ENCODE results near the gene XYLT1.

The XYLT1 gene

DNA sequence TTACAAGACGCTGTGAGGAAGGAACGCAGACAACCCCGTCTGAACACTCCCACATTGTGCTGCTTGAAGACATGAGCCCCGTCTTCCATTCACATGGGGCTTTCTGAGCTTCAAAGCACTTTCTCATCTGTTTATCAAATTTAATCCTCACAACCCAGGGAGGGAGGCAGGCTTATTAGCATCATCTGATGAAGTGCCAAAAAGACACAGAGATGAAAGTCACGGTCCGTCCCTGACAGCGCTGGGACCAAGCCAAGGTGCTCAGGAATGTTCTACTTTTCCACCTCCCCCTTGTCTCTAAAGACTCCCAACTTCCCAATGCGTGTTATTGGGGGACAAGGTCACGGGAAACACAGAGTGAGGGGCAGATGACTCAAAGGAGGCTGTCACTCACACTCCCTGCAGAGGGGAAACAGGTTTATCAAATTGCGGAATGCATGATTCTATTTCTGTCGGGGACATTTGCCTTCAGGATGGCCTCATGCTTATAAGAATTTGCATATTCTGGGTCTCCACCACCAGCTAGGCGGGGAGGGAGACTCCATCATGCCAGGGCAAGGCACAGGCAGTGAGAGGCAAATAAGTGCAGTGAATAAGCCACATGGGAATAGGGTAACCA is 10.7 kb downstream of the XYLT1 start:
- no peak for DNase-seq (ENCODE audit: low read depth)

DNA sequence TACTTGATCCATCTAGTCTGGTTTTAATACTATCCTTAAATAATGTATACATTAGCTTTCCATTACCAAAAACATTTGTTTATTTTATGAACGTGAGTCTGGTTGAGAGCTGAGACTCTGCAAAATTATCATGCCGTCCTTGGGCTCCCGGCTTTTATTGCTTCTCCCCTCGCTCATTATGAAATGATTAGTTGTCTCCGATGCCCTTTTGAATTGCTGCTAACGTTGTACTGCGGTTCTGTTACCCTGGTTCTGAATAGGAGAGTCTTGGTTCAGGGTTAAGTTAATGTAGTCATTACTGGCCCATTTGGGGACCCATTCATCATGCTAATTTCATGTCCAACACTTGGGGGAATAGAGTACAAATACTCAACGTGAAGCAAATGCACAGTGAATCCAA is 12.8 kb downstream of the XYLT1 start:
- DNase-seq (ENCODE audit: low read depth), result no peak

DNA sequence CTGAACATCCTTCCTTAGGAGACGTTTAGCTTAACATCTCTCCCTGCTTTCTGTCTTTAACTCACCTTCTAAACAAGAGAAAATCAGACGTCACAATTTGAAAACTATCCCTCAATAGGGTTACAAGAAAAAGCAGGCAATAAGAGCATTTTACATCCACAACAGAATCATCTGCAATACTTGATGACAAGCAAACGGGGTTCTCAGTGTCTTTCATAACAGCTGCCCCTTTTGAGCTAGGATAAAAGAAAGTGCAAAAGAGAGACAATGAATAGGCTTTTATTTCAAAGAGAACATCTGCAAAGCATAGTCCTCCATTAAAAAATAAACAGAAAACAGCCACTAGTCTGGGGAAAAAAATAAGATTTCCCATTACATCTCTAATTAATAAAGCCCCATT is 13.2 kb downstream of the XYLT1 start:
- DNase-seq (ENCODE audit: low read depth), result no peak

DNA sequence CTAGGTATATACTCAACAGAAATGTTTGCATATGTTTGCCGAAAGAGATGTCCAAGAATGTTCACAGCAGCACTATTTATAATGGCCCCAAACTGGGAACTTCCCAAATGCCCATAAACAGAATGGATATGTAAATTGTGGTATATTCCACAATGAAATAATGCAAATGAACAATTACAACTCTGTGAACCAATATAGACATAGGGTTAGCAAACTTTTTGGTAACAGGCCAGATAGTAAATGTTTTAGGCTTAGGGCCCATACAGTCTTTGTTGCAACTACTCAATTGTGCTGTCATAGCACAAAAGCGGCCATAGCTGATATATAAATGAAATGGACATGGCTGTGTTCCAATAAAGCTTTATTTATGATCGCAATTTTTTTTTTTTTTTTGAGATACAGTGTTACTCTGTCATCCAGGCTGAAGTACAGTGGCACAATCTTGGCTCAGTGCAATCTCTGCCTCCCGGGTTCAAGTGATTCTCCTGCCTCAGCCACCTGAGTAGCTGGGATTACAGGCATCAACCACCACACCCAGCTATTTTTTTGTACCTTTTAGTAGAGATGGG is 16.5 kb downstream of the XYLT1 start:
- no peak for DNase-seq (ENCODE audit: low read depth)

DNA sequence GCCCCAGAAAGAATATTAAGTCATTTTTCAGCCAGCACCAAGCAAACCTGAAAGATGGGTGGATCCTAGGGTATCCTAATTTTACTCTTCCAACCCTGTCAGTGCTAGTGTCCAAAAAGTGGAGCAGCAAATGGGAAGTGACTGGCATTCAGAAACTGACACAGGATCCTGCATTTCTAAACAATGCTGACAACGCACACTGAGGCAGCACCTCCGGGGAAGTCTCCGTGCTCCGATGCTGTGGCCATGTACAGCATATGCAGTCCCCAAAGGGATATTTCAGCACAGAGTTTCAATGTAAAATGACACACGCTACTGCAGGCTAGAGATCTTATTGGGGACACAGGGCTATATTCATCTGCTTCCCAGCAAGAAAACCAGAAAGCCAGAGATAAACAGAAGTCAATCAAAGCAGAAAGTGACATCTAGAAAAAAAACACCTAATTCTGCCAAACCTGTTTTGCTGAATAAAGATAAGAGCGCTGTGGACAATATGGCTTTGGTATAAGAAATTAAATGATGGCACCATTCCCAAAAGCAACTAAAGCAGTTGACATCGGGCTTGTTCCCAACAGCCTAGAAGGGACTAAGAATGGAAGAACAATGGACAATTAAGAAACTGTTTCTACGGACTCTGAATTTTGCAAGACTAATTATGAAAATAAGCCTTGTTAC is 17.3 kb downstream of the XYLT1 start:
- no peak for DNase-seq (ENCODE audit: low read depth)

DNA sequence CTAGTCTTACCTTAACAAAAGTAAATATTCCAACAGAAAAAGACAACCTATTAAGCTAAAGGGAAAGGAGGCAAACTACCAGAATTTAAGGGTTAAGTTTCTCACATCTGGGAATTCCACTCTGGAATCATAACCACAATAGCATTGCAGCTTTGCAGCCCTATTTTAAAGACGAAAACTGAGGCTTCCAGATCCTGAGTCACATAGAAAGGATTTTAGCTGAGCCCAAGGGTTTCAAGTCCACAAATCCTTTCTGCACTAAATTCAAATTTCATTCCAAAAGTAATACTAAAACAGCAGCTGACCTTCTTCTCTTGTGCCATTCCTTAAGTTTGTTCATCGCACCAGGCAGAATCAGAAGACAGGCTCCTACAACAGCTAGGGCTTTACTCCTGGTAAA is 17.8 kb downstream of the XYLT1 start:
- DNase-seq (ENCODE audit: low read depth), result no peak

DNA sequence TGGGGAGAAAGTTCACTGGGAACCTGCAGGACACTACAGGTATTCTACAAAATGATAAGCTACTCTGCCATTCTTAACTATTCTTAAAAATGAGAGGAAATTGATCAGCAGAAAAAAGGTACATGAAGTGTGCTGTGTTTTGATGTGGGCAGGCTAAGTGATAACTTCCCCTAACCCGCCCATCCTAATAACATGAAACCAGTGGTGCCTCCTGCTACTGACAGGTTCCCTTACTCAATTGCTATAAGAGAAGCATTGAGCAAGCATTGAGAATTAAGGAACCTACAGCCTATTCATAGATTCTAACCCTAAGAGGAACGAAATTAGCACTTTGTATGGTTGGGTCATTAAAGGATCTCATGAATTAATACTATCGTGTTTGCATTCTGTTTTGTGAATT is 18.9 kb downstream of the XYLT1 start:
- DNase-seq (ENCODE audit: low read depth), result no peak

DNA sequence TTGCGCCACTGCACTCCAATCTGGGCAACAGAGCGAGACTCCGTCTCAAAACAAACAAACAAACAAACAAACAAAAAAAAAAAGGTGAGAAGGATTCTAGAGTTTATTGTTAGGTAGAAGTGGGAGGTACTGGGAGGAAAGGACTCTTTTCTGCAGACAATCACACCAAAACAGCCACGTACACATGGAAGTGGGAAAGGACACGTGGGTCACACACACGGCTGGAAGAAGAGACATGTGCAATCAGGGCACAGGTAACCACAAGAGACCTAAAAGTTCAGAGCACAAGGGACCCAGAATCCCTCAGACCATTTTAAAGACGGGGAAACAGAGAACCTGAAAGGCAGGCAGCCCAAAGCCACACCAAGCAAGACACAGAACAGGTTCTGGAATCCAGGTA is 20.5 kb downstream of the XYLT1 start:
- DNase-seq (ENCODE audit: low read depth), result no peak

DNA sequence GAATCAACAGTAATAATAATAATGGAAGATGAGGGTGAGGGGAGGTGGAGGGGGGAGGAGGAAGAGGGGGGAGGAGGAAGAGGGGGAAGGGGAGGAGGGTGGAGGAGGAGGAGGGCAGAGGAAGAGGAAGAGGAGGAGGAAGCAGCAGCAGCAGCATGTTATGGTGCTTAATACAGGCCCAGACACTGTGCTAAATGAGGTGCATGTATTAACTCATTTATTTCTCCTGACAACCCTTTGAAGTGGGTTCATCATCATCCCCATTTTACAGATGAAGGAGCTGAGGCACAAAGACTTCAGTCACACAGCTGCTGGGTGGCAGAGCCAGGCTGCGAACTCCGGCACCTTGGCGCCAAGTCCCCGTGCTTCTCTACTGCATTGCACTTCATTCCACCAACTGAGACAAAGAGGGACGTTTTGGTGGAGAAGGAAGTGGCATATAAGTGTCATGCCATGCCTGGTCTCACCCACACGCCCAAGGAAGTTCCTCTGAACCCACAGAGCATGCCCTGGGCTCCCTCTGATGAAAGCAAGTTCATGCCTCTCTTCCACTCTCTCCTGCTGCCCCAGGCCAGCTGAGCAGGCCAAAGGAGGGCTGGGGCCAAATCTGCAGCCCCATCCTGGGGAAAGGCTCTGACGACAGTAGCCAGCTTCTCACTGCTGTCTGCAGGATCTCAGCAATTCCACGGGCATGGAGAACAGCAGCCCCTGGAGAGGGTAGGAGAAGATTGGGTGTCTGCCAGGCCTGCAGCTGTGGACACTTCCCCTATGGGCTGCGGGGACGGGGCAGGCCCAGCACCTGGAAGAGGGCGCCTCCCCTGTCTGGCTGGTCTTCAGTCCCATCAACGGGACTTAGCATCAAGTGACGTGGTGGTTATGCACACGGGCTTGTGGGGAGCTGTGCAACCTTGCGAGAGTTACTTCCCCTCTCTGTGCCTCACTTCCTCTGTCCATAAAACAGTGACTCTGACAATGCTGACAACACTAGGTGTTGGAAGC is 21.8 kb downstream of the XYLT1 start:
- peak; percentile 17 for DNase-seq (ENCODE audit: low read depth)

DNA sequence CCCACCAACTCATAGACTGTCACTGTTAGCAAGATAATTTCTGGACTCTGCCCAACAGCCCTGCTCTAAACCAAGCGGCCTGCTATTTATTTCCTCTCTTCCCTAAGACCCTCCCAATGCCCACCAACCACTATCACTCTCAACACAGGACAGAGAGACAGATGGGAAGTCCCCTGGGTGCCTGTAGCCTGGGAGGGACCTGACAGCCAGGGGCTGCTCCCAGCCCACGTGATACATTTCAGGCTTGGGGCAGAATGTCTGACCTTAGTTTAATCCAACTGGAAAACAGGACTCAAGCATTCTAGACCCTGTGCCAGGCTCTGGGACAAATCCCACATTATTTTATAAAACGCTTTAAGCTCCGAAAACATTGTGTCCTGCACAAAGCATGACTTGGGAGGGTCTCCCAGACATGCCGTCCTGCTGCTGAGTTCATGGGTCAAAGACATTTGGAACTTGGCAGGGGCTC is 23.6 kb downstream of the XYLT1 start:
- DNase-seq (ENCODE audit: low read depth), result no peak

DNA sequence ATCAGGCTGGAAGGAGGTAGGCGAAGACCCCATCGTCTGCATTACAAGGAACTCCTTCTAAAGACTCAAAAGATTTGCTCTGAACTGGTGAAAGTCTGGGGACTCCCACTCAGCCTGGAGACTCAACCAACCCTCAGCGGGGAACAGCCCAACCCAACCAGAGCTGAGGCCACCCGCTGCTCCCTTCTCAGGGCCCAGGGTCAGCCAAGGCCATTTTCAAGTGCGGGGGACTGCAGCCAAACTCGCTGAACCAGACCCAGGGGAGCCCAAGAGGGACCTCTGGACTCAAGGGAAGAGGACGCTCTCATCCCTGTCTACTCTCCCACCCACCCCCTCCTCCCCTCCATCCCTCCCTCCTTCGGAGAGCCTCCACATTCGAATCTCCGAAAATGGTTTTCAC is 24.1 kb downstream of the XYLT1 start:
- DNase-seq (ENCODE audit: low read depth), result no peak

DNA sequence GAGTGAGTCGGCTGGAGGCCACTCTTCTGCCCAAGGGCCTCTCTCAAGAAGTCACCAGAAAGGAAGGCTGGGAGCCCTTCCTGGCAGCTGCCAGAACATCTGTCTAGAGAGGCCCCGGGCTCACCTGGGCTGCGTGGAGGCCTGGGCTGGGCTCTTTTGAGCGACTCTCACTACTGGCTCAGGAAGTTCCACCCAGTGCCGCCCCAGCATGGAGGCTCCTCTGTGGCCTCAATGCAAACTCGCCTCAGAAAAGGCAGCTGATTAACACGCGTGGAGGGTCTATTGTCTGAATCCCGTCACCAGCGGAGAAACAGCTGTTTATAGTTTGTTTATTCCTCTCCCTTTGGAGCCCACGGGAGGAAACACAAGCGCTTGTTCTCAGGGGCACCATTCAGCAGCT is 25.3 kb downstream of the XYLT1 start:
- no peak for DNase-seq (ENCODE audit: low read depth)

DNA sequence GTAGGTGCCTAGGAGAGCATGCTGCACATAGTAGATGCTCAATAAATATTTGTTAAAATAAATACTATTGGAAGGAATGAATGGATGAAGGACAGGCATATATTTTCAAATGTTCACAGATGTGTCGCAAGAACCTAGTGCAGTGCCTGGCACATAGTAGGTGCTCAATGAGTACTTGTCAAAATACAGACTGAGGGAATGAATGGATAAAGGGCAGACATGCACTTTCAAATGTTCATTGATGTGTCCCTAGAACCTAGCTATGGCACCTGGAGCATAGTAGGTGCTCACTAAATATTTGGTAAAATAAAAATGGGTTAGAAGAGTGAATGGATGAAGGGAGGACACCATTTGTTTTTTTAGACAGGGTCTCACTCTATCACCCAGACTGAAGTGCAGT is 26.1 kb downstream of the XYLT1 start:
- no peak for DNase-seq (ENCODE audit: low read depth)

DNA sequence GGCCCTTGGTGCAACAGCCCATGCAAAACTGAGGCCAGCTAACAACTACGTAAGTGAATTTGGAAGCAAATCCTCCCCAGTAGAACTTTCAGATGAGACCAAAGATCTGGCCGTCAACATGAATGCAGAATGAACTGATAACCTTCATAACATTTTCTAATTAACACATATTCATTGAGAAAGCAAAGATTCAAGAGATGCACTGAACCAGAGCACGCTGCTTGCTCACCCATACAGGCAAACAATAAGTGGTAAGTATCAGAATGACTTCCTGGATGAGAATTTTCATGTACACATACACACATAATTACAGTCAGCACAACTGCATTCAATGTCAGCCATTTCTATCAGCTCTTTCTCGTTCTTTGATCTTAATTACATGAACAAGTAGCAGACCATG is 30.6 kb downstream of the XYLT1 start:
- no peak for DNase-seq (ENCODE audit: low read depth)

DNA sequence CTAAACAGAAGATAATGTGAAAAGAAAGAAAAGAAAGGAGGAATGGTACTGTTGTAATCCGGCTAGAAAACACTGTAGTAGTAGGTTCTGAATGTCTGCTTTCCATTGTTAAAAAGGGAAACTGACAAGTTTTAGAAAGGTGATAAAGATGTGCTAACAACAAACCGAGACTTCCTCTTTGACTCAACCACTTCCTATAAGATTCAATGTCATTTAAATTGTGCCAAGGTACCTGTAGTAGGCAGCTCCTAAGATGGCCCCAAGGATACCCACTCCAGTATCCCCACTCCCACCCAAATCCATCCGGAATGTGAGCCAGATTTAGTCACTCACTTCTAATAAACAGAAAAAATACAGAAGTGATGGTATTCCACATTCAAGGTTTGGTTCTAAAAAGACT is 31.2 kb downstream of the XYLT1 start:
- DNase-seq (ENCODE audit: low read depth), result no peak

DNA sequence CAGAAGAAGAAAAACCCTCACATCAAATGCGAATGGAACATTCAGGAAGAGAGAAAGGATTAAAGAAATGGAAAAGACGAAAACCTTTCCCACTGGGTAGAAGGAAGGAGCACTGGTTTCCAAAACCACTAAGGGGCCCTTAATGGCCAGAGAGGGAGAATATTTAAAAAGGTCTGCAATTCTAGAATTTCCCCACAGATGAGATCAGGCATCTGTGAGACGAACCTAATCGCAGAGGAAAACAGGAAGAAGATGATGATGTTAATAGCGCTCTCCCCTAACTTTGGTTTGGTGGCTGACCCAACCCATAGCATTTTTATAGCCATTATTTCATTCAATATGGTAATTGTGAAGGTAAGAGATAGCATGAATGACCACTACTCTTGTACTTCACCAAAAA is 32.8 kb downstream of the XYLT1 start:
- DNase-seq (ENCODE audit: low read depth), result no peak

DNA sequence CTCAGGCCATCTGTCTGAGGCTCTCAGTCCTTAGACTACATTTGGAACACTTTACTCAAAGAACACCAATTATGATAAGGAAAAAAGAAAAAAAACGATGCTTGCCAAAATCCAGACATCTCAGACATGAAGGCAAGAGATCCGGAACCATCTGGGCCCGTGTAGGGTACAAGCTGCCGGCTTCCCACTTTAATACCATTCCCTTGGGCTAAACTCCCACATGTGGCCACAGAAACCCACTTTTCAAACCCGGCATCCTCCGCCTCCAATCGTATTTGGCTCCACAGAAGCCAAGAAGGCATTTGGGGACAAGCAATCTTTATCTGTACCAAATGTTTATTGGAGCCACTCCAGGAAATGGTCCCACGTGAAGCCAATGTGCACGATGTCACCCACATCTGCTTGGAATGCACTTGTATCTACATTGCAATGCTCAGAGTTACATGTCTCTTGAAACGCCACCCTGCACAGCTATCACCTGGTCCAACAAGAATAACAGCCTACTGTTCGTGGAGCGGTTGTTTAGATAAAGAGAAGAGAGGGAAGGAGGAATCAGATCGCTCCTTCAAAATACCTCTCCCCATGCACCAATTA is 33.5 kb downstream of the XYLT1 start:
- DNase-seq (ENCODE audit: low read depth), result no peak

DNA sequence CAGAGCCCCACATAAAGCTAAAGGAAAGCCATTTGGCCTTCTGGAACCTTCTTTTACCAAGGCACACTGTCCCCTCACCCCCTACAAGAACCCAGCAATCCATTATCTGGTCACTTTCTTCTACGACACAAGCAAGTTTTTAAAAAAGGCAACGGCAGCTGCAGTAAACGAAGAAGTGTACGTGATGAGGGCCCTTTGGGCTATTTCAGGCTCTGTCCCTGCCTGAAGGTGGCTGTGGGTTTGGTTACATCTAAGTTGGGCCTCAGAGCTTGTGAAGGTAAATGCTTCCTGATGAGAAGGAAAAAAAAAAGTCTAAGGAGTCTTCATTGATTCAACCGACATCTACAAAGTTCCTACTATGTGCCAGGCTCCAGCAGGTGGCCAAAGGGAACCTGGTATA is 35.4 kb downstream of the XYLT1 start:
- no peak for DNase-seq (ENCODE audit: low read depth)

DNA sequence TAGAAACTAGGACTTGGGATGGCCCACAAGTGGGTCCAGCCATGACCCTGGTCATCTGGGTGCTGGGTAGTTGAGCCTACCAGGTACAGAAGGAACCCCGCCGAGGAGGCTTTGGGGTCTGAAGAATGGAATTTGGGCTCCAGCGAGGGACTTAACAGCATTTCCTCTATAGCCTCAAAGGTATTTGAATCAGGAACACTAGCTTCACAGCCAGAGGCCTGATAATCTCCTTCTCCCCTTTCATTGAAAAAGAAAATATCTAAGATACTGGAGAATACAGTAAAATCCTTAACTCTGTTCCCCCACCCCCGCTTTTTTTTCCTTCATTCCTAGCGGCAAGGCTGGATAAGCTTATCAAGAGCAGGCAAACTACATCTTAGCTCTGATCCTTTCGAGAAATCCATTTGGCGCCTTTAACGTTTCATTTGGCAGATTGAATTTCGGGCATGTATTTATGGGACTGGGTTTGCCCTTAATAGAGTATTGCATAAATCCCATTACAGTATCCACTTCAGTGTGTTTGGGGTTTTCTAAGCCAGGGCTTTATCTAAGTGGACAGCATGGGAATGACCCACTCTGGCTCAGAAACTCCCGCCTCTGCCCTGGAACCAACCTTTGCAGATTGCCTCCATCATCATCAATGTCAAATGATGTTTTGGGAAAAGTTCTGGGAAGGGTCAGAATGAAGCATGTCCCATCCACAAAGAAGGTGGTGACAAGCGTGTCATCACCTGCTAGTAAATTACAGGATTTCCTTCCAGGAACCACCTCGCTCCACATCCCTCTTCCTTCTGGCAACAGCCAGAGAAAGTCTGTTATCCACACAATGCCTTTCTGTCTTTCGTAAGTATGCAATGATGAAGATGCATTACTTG is 36.9 kb downstream of the XYLT1 start:
- DNase-seq (ENCODE audit: low read depth), result no peak

DNA sequence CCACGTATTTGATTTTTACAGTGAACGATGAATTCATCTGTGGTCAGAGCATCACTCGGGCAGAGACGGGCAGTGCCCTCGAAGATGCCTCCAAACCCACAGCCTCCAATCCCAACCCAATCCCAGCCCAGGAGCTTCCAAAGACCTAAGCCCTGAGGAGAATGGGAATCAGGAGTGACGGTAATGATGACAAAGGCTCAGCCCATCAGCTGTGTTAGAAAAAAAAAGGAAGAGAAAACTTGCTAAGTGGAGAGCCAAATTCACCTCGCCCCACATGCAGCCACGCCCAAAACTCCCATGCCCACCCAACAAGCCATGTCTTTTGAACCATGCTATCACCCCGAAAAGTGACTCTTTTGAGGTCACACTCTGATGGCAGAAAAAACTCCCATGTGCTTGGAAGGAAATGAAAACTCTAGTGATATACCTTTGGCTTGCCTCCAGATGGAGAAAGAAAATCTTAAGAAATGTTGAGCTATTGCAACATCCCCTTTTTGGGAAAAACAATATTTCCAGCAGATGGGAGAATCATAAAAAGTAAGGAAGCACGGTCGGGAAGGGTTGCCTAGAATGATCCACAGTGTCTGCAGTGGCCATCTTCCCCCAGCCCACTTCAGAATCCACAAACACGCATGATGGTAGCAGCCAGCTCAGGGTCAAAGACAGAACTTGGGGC is 37.7 kb downstream of the XYLT1 start:
- no peak for DNase-seq (ENCODE audit: low read depth)

Data from activated T-cell treated with anti-CD3 and anti-CD28 coated beads for 24 hours (primary cell).